GM12878 (cell line): ENCODE results near the gene CAPN1. TPM values are rescaled to one million over a fixed set of nuclear protein-coding genes. Genes with fewer than 3 reads are reported as not detected.

Source experiments
- ATF7 ChIP-seq: fragments of 450-650 bp; IDR thresholded peaks from 2 replicates; pipeline ENCODE4 v1.6.1; 2016; ENCODE audit warnings: low read depth, mild to moderate bottlenecking
- CEBPZ ChIP-seq: fragments of 150-350 bp; IDR thresholded peaks from 2 replicates; pipeline ENCODE4 v1.6.1; 2016; ENCODE audit warnings: low read depth, low read length
- DPF2 ChIP-seq: fragments of 450-650 bp; IDR thresholded peaks from 2 replicates; pipeline ENCODE4 v1.6.1; 2017; ENCODE audit warnings: mild to moderate bottlenecking
- ETV6 ChIP-seq, 2 experiments: fragments of 450-650 bp in 1 of 2; IDR thresholded peaks in 1 of 2; conservative IDR thresholded peaks in 1 of 2; 2 replicates each; pipeline ENCODE4 v1.6.1; 2014; ENCODE audit warnings: antibody characterized with exemption in 1 of 2, borderline replicate concordance in 1 of 2, low read depth in 1 of 2, mild to moderate bottlenecking in 1 of 2, moderate library complexity in 1 of 2
- GABPA ChIP-seq: IDR thresholded peaks from 2 replicates; pipeline ENCODE4 v1.6.1; 2014; ENCODE audit warnings: antibody characterized with exemption, low read depth, mild to moderate bottlenecking, inconsistent platforms
- HCFC1 ChIP-seq: fragments of 150-350 bp; IDR thresholded peaks from 2 replicates; pipeline ENCODE4 v1.6.1; 2014; ENCODE audit warnings: low read length
- IKZF1 ChIP-seq: fragments of 450-650 bp; conservative IDR thresholded peaks from 2 replicates; pipeline ENCODE4 v1.6.1; 2017; ENCODE audit warnings: antibody characterized with exemption, mild to moderate bottlenecking
- IKZF2 ChIP-seq, 2 experiments: fragments of 450-650 bp; IDR thresholded peaks; 2 replicates each; pipeline ENCODE4 v1.6.1; 2017; ENCODE audit warnings: mild to moderate bottlenecking in 2 of 2, moderate library complexity in 2 of 2
- KAT2A ChIP-seq: conservative IDR thresholded peaks from 2 replicates; pipeline ENCODE4 v1.6.1; 2011; ENCODE audit warnings: low read depth, low read length; ENCODE audit not compliant: control insufficient read depth
- MEF2A ChIP-seq: IDR thresholded peaks from 2 replicates; pipeline ENCODE4 v1.6.1; 2011; ENCODE audit warnings: low read depth, mild to moderate bottlenecking, low read length, moderate library complexity; ENCODE audit not compliant: insufficient read depth
- MEF2B ChIP-seq: fragments of 450-650 bp; IDR thresholded peaks from 2 replicates; pipeline ENCODE4 v1.6.1; 2018; ENCODE audit warnings: mild to moderate bottlenecking, moderate library complexity; ENCODE audit not compliant: partially characterized antibody, poor library complexity, severe bottlenecking
- NFXL1 ChIP-seq: fragments of 450-650 bp; IDR thresholded peaks from 2 replicates; pipeline ENCODE4 v1.6.1; 2017; ENCODE audit warnings: antibody characterized with exemption, mild to moderate bottlenecking, borderline replicate concordance
- NRF1 ChIP-seq: conservative IDR thresholded peaks from 2 replicates; pipeline ENCODE4 v1.6.1; 2011; ENCODE audit warnings: mild to moderate bottlenecking, low read depth, low read length, improper control_type of control experiment
- PAX8 ChIP-seq: fragments of 450-650 bp; IDR thresholded peaks from 2 replicates; pipeline ENCODE4 v1.6.1; 2017; ENCODE audit warnings: mild to moderate bottlenecking, moderate library complexity
- RB1 ChIP-seq: fragments of 450-650 bp; formaldehyde crosslinking; IDR thresholded peaks from 2 replicates; pipeline ENCODE4 v1.6.1; 2017; ENCODE audit warnings: mild to moderate bottlenecking, borderline replicate concordance
- RUNX3 ChIP-seq: IDR thresholded peaks from 2 replicates; pipeline ENCODE4 v1.6.1; 2012; ENCODE audit warnings: low read length, inconsistent platforms
- SIN3A ChIP-seq: IDR thresholded peaks from 2 replicates; pipeline ENCODE4 v1.6.1; 2012; ENCODE audit warnings: low read depth, low read length, improper control_type of control experiment
- SMARCA5 ChIP-seq: fragments of 450-650 bp; IDR thresholded peaks from 2 replicates; pipeline ENCODE4 v1.6.1; 2017; ENCODE audit warnings: mild to moderate bottlenecking
- SPI1 ChIP-seq: IDR thresholded peaks from 2 replicates; pipeline ENCODE4 v1.6.1; 2011; ENCODE audit warnings: low read depth, mild to moderate bottlenecking, low read length, moderate library complexity, borderline replicate concordance; ENCODE audit not compliant: insufficient read depth
- SREBF1 ChIP-seq: IDR thresholded peaks from 2 replicates; pipeline ENCODE4 v1.6.1; 2012; ENCODE audit warnings: mild to moderate bottlenecking, low read length
- STAT3 ChIP-seq: IDR thresholded peaks from 2 replicates; pipeline ENCODE4 v1.6.1; 2011; ENCODE audit warnings: low read depth, low read length, improper control_type of control experiment
- TCF12 ChIP-seq: IDR thresholded peaks from 2 replicates; pipeline ENCODE4 v1.6.1; 2011; ENCODE audit warnings: low read depth, mild to moderate bottlenecking, low read length
- TCF7 ChIP-seq: IDR thresholded peaks from 2 replicates; pipeline ENCODE4 v1.6.1; 2014; ENCODE audit warnings: antibody characterized with exemption, borderline replicate concordance
- ZBTB11 ChIP-seq: fragments of 450-650 bp; formaldehyde crosslinking; IDR thresholded peaks from 2 replicates; pipeline ENCODE4 v1.5.0; 2022; ENCODE audit warnings: mild to moderate bottlenecking, missing genetic modification characterization
- polyA plus RNA-seq, 11 experiments: library from polyadenylated mRNA; depleted of rRNA in 4 of 11; unstranded in 6 of 11; stranded (reverse) in 5 of 11; fragments of >200 nt; fragmentation: Nextera tagmentation in 4 of 11; fragmentation: Illumina TruSeq in 1 of 11; extraction: Ambion mirVana in 4 of 11; extraction: Trizol in 1 of 11; gene quantifications; 1 replicate in 1 of 11; 2 replicates in 10 of 11; pipeline versions ENCODE4 v1.2.1 to v1.2.3, GENCODE V29; 2011 to 2016; ENCODE audit warnings: inconsistent platforms in 2 of 11, missing spikeins in 2 of 11, low read depth in 1 of 11
- total RNA-seq, 4 experiments: library from RNA; depleted of rRNA in 3 of 4; stranded (reverse); fragments of >200 nt in 3 of 4; fragmentation: Illumina TruSeq in 1 of 4; extraction: Trizol in 1 of 4; gene quantifications; 2 replicates each; pipeline versions ENCODE4 v1.2.1 to v1.2.3, GENCODE V29; 2013 to 2021
- TF ChIP-seq, protein P1 (sequence below): IDR thresholded peaks from 2 replicates; pipeline ENCODE4 v1.6.1; 2012; ENCODE audit warnings: low read depth, low read length, improper control_type of control experiment

Gene CAPN1
- total and polyA plus RNA-seq, 10 of the 15 experiments (the other 5 are each of a cell fraction or from before 2014, with no cell fraction given), result 2.2 to 167 (median 77.3) TPM

DNA sequence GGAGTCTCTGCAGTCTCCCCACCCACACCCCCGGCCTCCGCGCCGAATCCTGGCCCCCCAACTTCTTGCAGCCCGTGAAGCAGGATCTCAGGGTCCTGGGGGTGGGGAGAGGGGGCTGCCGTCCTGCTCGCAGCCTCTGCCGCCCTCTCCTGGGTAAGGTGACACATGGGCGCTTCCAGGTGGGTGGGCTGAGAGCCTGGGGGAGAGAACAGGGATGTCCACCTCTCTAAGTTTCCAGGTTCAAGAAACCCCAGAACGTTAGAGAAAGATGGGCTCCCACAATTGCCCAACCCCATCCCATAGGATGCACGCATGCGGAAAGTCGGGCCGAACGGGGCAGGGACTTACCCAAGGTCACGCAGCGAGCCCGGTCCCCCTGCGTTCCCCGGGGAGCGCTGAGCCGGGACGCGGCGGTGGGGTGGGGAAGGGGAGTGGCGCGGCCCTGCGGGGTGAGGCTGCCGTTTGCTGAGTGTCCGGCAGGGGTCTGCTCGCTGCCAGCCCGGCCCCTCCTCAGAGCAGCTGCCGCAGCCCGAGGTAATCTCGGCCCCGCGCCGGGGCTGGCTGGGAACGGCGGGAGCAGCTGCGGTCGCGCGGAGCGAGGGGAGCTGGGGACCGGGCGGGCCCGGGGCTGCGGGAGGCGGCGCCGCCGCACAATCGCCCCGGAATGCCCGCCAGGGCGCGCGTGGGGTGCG is 705 bp upstream of the CAPN1 start (continued):
- no peak for TF ChIP-seq PAX8
- no peak for TF ChIP-seq ATF7
- TF ChIP-seq CEBPZ, result no peak
- TF ChIP-seq, protein P1, sequence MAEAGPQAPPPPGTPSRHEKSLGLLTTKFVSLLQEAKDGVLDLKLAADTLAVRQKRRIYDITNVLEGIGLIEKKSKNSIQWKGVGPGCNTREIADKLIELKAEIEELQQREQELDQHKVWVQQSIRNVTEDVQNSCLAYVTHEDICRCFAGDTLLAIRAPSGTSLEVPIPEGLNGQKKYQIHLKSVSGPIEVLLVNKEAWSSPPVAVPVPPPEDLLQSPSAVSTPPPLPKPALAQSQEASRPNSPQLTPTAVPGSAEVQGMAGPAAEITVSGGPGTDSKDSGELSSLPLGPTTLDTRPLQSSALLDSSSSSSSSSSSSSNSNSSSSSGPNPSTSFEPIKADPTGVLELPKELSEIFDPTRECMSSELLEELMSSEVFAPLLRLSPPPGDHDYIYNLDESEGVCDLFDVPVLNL, result no peak
- no peak for TF ChIP-seq ZBTB11 (CRISPR knock-in tag)
- peak; percentile 81 for TF ChIP-seq SMARCA5
- TF ChIP-seq ETV6 (conservative IDR thresholded peaks at IDR 0.05 in 1 of 2, IDR thresholded peaks at IDR 0.05 in 1 of 2; ENCODE audit: borderline replicate concordance in 1 of 2, low read depth in 1 of 2), result no peak
- no peak for TF ChIP-seq SREBF1
- TF ChIP-seq DPF2, result peak; percentile 82
- TF ChIP-seq GABPA, result no peak
- peak; percentile 83 for TF ChIP-seq IKZF1
- no peak for TF ChIP-seq KAT2A
- no peak for TF ChIP-seq MEF2A
- no peak for TF ChIP-seq NRF1
- TF ChIP-seq RUNX3, result peak; percentile 33
- no peak for TF ChIP-seq STAT3
- TF ChIP-seq IKZF2 (IDR thresholded peaks at IDR 0.05), result peak; percentile 47 to 54; a peak in 2 of 4 replicates
- no peak for TF ChIP-seq SPI1
- TF ChIP-seq MEF2B, result peak; percentile 92
- no peak for TF ChIP-seq HCFC1
- TF ChIP-seq RB1, result no peak; the same call in 1 of the 2 replicates
- TF ChIP-seq TCF12, result 0 out of 2 replicates have a peak, but pooled peaks have one; percentile 47
- TF ChIP-seq SIN3A, result no peak
- TF ChIP-seq NFXL1, result no peak
- no peak for TF ChIP-seq TCF7
